ENCODE results near the gene CENPV.
A peak's percentile ranks its signal among the peaks of the same experiment; 100 is the strongest.
"Not testable (repeated sequence)": the region's sequence is repeated elsewhere in the genome, so short reads cannot be mapped to it uniquely, and the experiment has no call there.

Gene CENPV

DNA sequence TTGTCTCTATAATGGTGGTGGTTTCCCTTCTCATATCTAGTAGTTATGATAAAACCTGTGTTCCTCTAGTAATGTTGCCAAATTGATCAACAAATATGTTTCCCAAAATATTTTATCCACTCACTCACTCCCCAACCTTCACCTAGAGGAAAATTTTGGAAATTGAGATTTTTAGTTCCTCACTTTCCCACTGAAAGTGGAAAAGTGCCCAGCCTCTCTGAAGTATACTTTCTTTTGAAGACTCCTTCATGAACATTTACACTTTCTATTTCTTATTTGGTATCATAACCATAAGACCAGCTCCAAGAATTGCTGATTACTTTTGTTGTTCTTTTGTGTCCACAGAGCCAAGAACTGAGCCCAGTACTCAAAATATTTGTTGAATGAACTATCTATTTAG is 5.1 kb upstream of the CENPV start:
- no peak for DNase-seq

DNA sequence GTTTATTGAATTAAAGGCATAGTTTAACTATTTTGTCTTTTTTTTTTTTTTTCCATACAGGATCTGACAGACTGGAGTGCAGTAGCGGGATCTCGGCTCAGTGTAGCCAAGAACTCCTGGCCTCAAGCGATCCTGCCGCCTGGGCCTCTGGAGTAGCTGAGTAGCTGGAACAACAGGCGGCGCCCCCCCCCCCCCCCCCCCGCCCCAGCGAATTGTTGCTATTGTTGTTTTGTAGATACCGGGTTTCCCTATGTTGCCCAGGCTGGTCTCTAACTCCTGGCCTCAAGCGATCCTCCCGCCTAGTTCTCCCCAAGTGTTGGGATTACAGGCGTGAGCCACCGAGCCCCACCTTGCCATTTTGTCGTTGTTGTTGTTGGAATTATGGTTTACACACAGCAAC is 1.3 kb upstream of the CENPV start:
- no peak for DNase-seq

DNA sequence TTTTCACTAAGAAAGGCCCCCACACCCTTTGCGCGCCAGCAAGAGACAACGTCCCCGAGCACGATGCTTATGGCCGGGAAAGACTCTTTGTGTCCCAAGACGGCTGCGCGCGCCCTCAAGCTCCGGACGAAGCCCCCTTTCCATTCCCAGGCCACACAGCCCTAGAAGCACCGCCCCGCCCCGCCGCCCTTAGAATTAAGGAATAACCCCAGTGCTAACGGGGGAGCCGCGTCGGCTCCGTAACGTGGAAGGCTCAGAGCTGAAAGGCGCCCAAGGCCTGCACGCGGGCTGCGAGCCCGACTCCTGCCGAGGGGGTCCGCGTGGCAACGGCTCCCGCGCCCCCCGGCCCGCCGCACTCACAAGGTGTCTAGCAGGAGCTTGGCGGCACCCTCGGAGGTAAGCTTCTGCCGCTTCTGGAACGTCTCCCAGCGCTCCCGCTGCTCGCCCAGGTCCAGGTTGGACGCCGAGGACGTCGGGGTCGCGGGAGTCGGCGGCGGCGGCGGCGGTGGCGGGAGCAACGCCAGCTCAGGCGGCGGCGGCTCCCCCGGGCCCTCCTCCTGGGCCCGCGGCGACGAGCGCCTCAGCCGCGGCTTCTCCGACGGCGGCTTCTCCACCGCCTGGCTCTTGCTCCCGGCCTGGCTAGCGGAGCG is 477 bp downstream of the CENPV start:
- DNase-seq: no peak

DNA sequence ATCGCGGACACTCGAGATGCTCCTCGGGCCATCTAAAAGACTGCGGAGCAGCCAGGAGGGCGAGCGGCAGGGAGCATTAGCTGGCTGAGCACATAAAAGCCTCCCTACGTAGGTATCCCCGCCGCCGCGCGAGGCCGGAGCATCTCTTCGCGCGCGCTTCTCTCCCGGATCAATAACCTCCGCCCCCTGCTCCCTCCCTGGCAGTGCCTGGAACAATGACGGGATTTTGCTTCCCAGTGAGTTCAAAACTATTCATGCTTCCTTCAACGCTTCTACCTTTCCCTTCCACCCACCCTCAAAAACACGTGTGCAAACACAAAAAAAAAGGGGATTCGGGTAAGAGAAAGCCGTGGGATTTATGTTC is 984 bp downstream of the CENPV start:
- DNase-seq: peak; percentile 13

DNA sequence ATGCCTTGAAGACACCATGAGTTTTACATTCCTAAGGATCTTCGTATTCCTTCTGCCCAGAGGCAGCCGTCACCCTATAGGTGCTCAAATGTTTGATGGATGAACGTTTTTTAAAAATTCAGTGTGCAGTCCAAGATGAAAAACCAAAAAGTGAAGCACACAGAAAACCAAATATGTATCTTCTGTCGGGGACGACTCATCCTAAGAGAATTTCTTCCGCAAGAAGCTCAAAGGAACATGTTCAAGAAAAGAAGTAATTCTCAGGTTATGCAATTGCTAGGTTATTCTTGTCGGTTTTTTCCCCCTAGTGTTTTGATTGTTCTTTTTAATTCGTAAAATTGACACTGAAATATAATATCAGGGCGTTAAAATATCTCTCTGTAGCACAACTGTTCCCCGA is 1.4 kb downstream of the CENPV start:
- DNase-seq: no peak

DNA sequence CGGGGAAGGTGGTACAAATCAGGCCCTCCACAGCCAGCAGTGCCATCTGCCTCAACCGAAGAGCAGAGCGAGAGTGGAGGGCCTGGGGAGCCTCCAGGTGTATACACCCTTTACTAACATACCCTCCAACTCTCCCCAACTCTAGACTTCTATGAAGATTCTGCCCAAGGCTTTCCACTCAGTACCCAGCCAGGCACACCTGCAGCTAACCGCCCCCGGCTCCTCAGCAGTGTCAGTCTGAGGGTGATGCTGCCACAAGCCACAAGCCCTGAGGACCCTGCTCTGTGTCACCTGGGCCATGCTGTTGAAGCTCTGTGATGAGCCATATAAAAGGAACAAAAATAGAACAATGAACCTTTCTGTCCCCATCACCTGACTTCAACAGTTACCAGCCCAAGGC is 3.8 kb downstream of the CENPV start:
- DNase-seq: no peak

DNA sequence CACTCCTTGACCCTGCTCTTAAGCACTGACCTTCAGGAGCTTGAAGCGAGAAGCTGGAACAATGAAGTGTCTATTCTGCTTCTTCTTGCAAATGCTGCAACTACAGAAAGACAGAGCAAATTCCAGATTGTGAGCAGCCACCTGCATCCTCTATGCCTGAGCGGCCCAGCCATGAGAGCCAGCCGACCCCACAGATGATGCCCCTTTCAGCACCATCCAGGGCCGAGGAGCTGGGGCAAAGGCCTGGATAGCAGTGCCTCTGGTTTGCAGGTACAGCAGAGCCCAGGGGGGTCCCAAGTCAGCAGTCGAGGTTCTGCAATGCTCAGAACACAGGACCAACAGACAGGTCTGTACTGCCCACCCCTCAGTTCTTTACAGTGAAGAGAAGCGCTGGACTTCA is 4.7 kb downstream of the CENPV start:
- DNase-seq: no peak

DNA sequence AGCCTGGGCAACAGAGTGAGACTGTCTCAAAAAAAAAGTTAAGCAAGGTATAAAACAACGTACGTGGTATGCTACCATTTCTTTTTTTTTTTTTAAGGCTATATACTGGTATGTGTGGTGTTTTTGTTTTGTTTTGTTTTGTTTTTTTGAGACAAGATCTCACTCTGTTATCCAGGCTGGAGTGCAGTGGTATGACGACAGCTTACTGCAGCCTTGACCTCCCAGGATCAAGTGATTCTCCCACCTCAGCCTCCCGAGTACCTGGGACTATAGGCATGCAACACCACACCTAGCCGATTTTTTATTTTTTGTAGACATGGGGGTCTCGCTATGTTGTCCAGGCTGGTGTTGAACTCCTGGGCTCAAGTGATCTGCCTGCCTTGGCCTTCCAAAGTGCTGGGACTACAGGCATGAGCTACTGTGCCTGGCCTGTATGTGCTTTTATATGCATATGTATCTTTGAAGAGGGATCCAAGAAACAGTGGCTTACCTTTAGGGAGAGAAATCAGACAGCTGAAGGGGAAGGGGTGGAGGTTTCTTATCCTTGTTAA is 6.5 kb downstream of the CENPV start:
- DNase-seq: no peak

DNA sequence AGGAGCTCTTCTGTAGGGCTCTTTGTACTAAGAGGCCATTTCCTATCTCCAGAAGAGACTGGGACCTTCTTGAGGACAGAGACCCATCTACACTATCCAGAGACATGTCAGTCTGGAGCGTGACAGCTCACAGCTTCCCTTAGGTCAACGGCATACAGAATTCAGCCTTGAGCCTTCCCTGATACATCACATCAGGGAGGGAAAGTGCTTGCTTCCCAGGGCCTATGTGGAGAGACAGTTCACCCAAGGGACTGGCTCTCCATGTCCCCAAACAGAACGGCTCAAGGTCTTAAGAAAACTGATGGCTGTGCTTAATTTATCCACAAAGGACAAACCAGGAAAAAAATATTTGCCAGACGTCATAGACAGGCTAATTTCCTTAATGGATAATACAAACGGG is 7.7 kb downstream of the CENPV start:
- DNase-seq: no peak

DNA sequence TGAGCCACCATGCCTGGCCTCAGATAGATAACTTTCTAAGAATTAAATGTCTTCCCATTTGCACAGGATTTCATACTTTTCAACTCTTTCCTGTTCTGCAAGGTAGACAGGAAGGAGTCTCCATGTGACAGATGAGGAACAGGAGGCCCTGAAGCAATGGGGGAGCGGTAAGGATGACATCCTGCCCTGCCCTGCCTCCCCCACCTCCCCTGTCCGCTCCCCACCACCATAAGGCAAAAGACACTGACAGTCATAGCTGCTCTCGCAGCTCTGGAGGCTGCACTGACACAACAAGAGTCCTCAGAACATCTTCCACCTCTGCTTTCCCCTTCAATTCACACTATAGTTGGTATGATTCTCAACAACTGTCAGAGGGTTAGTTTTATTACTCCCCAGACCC is 9.7 kb downstream of the CENPV start:
- no peak for DNase-seq

DNA sequence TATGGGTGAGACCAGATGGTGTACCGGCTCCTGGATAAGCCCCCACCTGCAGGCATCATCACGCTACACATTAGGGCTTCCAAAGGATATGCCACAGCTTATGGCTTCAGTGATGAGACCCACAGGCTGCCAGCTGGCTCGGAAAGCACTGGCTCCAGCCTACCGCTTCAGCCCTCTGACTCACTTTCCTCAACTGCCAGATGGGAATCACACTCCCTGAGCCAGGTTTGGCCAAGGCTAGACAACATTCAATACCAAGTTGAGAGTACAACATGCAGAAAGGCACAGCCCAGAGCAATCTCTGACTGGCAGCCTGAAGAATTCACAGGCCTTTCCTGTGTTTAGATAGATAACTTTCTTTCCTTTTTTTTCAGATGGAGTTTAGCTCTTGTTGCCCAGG is 10.3 kb downstream of the CENPV start:
- DNase-seq: no peak

DNA sequence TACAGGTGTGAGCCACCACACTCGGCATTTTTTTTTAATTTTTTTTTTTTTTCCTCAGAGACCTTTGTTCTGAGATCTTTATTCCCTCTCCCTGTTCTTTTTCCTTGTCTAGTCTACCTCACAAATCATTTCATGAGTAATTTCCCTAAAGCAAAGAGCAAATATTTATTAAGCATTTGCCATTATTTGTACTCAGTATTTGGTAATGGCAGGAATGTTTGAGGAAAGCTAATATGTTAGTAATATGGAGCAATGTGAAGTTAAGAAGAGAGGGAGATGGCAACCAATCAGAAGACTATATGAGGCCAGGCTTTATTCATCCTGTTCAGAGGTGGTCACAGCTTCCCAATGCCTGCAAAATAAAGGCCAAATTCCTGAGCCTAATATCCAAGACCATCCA is 13.3 kb downstream of the CENPV start:
- DNase-seq: no peak

DNA sequence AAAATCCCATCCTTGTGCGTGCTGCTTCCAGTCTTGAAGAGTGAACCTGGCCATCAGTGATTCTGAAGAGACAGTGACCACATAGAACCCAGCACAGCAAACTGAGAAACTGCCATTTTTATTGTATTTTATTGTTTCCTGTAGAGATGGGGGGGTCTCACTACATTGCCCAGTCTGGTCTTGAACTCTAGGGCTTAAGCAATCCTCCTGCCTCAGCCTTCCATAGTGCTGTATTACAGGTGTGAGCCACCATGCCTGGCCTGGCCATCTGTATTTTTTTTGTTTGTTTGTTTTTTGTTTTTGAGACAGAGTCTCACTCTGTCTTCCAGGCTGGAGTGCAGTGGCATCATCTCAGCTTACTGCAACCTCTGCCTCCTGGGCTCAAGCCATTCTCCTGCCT is 13.9 kb downstream of the CENPV start:
- no peak for DNase-seq

DNA sequence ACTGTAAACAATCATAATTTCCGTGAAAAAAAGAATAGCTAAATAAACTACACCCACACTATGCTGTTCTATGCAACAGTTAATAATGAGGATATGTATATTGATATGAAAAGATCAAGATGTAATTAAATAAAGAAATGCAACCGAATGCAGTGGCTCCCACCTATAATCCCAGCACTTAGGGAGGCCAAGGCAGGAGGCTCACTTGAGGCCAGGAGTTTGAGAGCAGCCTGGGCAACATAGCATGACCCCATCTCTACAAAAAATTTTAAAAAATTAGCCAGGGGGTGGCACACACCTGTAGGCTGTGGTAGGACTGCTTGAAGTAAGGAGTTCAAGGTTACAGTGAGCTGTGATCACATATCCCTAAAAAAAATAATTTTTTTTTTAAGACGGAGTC is 14.9 kb downstream of the CENPV start:
- DNase-seq: no peak

DNA sequence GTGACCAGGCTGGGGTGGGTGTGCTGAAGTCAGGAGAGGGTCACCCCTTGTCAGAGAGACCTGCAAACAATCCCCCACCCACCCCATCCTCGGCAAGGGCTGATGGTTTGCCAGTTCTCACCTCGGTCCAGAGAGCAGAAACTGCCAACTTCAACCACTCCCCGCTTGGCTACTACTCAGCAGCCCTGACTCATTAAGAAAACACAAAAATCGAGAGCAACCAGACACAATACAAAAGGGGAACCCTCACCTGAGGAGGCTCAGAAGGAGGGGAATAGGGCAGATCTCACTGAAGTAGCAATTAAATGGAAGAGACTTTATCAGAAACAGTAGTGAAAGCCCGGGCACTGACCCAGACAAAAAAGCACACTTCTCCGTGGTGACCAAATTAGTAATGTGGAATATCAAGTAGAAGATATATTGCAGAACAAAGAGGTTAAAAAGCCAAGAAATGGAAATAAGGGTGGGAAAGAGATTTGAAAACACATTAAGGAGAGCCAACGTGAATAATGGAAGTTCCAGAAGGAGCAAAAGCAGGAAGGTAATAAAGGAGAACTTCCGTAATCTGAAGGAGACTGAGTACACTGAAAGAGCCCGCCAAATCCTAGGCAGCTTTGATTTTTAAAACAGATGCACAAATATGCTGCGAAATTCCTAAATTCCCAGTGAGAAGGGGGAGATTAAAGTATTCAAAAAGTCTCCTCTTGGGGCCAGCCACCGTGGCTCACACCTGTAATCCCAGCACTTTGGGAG is 23.6 kb downstream of the CENPV start:
- no peak for DNase-seq

DNA sequence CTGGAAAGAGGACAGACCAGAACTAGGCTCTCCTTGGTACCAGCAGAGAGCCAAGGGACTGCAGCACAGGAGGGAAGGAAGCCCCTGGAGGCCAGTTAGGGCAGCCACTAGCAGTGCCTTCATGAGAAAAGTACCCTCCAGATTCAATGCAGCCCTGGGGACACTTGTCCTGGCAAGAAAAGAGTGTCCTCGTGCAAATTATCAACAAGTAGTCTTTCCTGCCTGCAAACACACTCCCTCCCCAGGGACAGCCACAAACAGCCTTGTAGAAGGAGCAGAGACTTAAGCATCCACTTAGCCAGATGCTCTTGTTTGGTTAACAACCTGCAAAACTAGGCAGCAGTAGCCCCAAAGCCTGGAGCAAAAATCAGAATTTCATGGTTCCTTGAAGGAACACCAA is 24.3 kb downstream of the CENPV start:
- DNase-seq: no peak

DNA sequence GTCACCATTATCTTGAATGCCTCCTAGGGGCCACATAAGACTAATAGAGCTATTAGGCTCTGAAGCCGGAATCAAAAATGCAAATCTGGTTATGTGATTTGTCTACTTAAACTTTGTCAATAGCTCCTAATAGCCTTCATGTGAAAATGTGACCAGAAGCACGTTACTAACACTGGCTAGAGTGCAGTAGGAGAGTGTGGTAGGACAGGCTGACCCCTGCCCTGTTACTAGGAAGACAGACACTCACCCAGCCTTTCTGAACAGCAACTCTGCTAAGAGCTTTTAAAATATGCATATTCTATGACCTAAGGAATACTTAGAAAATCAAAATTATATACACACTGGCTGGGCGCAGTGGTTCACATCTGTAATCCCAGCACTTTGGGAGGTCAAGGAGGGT is 26.3 kb downstream of the CENPV start:
- no peak for DNase-seq

DNA sequence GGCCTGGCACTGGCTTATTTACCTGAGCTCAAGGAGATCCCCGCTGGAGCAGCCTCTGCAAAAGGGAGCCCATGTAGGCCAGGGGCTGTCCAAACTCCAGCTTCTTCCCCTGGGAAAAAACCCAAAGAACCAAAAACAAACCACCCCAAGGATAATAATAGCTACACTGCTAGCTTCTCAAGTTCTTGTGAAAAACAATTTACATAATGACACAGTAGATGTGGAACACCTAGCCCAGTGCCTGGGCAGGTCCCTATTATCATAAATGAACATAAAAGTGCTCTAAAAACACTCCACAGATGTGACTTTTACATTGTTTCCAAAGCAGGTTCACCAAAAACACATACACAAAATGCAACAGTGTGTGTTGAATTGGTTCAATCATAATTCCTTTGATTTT is 27.3 kb downstream of the CENPV start:
- no peak for DNase-seq

DNA sequence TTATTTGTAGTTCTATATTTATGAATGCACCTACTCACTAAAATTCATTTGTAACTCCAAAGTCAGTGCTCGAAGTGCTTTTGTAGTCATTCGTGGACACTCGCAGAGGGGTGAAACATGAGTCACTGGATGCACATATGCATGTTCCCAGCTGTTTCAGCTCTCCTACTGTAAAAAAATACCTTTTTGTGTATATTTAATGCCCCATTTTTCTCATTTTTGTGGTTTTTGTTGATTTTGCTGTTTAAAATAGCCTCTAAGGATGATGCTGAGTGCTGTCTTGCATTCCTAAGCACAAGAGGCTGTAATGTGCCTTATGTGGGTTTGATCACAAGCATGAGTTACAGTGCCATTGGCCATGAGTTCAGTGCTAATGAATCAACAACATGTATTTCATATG is 30.6 kb downstream of the CENPV start:
- DNase-seq: no peak

DNA sequence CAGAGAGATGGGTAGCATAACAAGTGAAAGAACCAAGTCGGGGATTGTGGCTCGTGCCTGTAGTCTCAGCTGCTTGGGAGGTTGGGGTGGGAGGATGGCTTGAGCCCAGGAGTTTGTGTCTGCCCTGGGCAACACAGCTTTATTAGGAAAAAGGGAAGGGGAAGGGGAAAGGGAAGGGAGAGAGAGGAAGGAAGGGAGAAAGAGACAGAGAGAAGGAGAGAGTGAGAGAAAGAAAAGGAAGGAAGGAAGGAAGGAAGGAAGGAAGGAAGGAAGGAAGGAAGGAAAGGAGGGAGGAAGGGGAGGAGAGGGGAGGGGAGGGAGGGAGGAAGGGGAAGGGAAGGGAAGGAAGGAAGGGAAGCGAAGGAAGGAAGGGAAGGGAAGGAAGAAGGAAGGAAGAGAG is 33.3 kb downstream of the CENPV start:
- DNase-seq: no peak

DNA sequence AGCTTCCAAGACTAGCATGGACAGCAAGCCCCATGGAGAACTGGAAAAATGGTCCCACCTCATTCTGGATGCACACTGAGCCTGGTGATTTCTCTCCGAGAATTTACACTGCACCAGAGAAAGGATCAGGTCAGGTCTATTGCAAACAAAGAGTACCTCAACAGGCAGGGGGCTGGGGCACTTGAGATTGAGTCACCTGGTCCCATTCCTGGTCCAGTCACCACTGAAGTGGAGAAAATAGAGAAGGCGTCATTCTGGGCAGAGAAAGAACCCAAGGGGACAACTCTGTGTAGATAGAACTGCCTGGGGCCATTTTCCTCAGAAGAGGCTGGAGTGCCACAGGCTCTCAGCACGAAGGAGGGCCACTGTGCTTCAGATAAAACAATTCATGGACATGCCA is 38.4 kb downstream of the CENPV start:
- no peak for DNase-seq

DNA sequence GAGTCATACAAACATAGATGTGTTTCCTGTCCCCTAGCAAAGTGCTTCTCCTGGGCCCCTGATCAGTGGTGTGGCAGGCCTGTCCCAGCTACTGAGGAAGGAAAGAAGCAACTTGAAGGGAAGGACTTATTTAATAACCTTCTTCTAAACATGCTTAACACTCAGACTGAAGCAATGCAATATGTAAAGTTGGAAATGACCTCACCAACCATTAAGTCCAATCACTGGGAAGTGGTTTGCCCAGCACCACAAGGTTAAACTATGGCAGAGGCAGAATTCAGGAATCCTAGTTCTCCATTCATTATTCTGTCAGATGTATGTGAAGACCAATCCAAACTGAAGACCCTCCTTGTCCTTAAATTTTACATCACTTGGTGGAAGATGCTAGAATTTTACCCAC is 39.1 kb downstream of the CENPV start:
- DNase-seq: no peak

DNA sequence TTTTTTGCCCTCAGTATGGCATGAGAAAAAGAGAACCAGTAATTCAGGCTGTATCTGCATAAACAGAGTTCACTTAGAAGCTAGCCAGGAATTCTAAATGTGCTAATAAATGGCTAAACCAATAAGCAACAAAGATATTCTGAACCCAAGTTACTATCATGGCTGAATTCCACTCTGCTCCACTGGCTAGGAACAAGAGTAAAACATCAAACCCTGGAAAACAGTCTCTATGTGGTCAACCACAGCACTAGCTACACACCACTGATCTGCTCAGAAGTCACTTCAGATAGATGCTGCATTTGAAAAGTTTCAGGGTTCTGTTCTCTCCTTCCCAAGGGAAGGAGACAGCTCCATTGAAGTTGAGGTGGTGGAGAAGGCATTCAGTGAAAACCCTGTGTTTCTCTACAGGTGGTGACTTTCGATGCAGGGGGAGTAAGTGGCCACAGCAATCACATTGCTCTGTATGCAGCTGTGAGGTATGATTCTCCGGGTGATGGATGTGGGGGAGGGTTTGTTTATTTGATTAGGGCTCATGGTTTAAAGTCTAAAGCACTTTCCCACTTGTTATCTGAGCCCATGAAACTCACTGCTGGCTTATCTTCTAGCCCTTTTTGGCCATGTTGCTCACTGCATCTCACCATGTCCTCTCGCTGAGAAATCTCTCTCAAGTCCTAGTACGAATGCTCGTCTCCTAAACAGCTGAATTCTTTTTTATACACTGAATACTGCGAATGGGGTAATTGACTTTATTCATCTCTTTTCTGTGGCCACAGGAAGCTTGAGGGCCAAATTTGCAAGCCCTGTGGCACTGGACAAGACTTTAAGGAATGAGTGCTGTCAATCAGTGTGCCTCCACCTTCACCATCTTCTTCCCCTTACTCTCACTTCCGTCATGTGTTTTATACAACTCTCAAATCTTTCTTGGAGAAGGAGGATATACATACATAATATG is 39.9 kb downstream of the CENPV start:
- no peak for DNase-seq

DNA sequence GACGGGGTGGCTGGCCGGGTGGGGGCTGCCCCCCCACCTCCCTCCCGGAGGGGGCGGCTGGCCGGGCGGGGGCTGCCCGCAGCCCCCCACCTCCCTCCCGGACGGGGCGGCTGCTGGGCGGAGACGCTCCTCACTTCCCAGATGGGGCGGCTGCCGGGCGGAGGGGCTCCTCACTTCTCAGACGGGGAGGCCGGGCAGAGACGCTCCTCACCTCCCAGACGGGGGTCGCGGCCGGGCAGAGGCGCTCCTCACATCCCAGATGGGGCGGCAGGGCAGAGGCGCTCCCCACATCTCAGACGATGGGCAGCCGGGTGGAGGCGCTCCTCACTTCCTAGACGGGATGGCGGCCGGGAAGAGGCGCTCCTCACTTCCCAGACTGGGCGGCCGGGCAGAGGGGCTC is 41.2 kb downstream of the CENPV start:
- not testable (repeated sequence) for DNase-seq
